HEK293 (cell line): ENCODE data around the gene GPR85.

ENCODE experiments used
- BCL11A ChIP-seq: fragments of 450-650 bp; formaldehyde crosslinking; IDR thresholded peaks from 2 replicates; pipeline ENCODE4 v1.5.1; 2016; ENCODE audit warnings: low read depth, missing biosample characterization, missing genetic modification characterization
- CTCF ChIP-seq: fragments of 450-650 bp; formaldehyde crosslinking; IDR thresholded peaks from 2 replicates; pipeline ENCODE4 v1.5.1; 2016; ENCODE audit warnings: missing biosample characterization, missing genetic modification characterization
- GLI2 ChIP-seq: fragments of 450-650 bp; formaldehyde crosslinking; IDR thresholded peaks from 2 replicates; pipeline ENCODE4; 2017; ENCODE audit warnings: missing biosample characterization, missing genetic modification characterization, low read depth, borderline replicate concordance
- SP2 ChIP-seq: fragments of 450-650 bp; formaldehyde crosslinking; IDR thresholded peaks from 2 replicates; pipeline ENCODE4 v1.5.1; 2016; ENCODE audit warnings: missing biosample characterization, missing genetic modification characterization
- ZNF350 ChIP-seq: fragments of 450-650 bp; formaldehyde crosslinking; IDR thresholded peaks from 2 replicates; pipeline ENCODE4 v1.5.0; 2017; ENCODE audit warnings: missing biosample characterization, mild to moderate bottlenecking, missing genetic modification characterization
- ZNF449 ChIP-seq: fragments of 450-650 bp; formaldehyde crosslinking; IDR thresholded peaks from 2 replicates; pipeline ENCODE4 v1.5.1; 2017; ENCODE audit warnings: missing biosample characterization, mild to moderate bottlenecking, missing genetic modification characterization, moderate library complexity
- ZNF558 ChIP-seq: fragments of 450-650 bp; formaldehyde crosslinking; IDR thresholded peaks from 2 replicates; pipeline ENCODE4 v1.5.1; 2016; ENCODE audit warnings: missing biosample characterization, missing genetic modification characterization
- ZNF701 ChIP-seq: fragments of 450-650 bp; formaldehyde crosslinking; IDR thresholded peaks from 2 replicates; pipeline ENCODE4 v1.5.1; 2016; ENCODE audit warnings: missing biosample characterization, missing genetic modification characterization
- ZNF830 ChIP-seq: fragments of 450-650 bp; IDR thresholded peaks from 2 replicates; pipeline ENCODE4 v1.5.0; 2018; ENCODE audit warnings: missing biosample characterization, missing genetic modification characterization, low read depth, mild to moderate bottlenecking, moderate library complexity
- TF ChIP-seq, protein P1 (sequence below): fragments of 450-650 bp; formaldehyde crosslinking; IDR thresholded peaks from 2 replicates; pipeline ENCODE4 v1.5.1; 2016; ENCODE audit warnings: missing biosample characterization, missing genetic modification characterization

GRCh38 chr7:113086431-113086888 is at the start of gene GPR85:
- TF ChIP-seq ZNF350 (tag by site-specific recombination) (no peak), ZNF558 (no peak), CTCF (tag by site-specific recombination) (no peak), ZNF449 (tag by site-specific recombination) (no peak), SP2 (tag by site-specific recombination) (peak; percentile 38), ZNF830 (no peak), BCL11A (tag by site-specific recombination) (no peak), ZNF701 (tag by site-specific recombination) (no peak), GLI2 (tag by site-specific recombination) (no peak)
- TF ChIP-seq, protein P1, sequence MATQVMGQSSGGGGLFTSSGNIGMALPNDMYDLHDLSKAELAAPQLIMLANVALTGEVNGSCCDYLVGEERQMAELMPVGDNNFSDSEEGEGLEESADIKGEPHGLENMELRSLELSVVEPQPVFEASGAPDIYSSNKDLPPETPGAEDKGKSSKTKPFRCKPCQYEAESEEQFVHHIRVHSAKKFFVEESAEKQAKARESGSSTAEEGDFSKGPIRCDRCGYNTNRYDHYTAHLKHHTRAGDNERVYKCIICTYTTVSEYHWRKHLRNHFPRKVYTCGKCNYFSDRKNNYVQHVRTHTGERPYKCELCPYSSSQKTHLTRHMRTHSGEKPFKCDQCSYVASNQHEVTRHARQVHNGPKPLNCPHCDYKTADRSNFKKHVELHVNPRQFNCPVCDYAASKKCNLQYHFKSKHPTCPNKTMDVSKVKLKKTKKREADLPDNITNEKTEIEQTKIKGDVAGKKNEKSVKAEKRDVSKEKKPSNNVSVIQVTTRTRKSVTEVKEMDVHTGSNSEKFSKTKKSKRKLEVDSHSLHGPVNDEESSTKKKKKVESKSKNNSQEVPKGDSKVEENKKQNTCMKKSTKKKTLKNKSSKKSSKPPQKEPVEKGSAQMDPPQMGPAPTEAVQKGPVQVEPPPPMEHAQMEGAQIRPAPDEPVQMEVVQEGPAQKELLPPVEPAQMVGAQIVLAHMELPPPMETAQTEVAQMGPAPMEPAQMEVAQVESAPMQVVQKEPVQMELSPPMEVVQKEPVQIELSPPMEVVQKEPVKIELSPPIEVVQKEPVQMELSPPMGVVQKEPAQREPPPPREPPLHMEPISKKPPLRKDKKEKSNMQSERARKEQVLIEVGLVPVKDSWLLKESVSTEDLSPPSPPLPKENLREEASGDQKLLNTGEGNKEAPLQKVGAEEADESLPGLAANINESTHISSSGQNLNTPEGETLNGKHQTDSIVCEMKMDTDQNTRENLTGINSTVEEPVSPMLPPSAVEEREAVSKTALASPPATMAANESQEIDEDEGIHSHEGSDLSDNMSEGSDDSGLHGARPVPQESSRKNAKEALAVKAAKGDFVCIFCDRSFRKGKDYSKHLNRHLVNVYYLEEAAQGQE, result no peak
